Measurements from ENCODE around the gene PIWIL1.

PIWIL1 gene

DNA sequence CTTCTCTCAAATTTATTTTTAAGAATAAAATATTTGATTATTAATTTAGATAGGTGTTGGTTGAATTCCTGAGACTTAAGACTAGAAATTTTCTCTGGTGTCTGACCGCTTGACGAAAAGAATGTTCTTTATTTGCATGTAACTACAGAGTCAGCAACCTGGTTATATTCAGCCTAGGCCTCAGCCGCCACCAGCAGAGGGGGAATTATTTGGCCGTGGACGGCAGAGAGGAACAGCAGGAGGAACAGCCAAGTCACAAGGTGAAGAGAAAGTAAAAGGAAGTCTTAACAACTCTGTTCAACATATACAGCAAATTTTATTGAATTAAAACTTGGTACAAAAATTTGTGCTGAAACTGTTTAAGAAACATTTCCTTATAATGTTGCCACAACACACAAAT is 5.2 kb downstream of the PIWIL1 start:
- no peak for DNase-seq (ENCODE audit: low spot score)
- TF ChIP-seq, protein P1, sequence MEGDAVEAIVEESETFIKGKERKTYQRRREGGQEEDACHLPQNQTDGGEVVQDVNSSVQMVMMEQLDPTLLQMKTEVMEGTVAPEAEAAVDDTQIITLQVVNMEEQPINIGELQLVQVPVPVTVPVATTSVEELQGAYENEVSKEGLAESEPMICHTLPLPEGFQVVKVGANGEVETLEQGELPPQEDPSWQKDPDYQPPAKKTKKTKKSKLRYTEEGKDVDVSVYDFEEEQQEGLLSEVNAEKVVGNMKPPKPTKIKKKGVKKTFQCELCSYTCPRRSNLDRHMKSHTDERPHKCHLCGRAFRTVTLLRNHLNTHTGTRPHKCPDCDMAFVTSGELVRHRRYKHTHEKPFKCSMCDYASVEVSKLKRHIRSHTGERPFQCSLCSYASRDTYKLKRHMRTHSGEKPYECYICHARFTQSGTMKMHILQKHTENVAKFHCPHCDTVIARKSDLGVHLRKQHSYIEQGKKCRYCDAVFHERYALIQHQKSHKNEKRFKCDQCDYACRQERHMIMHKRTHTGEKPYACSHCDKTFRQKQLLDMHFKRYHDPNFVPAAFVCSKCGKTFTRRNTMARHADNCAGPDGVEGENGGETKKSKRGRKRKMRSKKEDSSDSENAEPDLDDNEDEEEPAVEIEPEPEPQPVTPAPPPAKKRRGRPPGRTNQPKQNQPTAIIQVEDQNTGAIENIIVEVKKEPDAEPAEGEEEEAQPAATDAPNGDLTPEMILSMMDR (IDR thresholded peaks at IDR 0.05; ENCODE audit: extremely low read depth, insufficient read depth, missing control alignments): no peak
- in situ Hi-C loops (cut with MboI; ENCODE audit: low pct_unique_long_range_greater_than_20kb, low sequenced_read_pairs, unreplicated experiment): loop anchor here (25.0 kb wide), 1 partner anchor 306 kb away; no protein-coding TSS in a partner anchor

DNA sequence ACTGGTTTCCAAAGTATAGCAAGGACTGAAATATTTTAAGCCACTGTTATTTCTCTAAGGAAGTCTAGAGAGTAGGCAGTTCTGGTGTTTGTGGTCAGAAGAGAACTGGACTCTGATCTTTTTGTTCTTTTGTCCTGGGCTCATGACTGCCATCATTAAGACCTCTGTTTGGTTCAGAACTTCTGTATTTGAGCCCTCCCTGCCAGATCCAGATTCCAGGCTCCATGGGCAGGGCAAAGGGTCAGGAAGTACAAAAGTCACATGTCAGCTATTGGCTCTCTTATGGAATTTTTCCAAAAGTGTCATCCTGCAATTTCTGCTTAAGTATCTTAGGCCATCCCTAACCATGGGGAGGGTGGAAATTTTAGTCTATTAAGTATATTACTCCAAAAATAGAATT is 6.8 kb downstream of the PIWIL1 start:
- no peak for DNase-seq (ENCODE audit: low spot score)
- TF ChIP-seq, protein P1 (IDR thresholded peaks at IDR 0.05; ENCODE audit: extremely low read depth, insufficient read depth, missing control alignments): no peak
- in situ Hi-C loops (cut with MboI; ENCODE audit: low pct_unique_long_range_greater_than_20kb, low sequenced_read_pairs, unreplicated experiment): loop anchor here (25.0 kb wide), 1 partner anchor 307 kb away; no protein-coding TSS in a partner anchor

DNA sequence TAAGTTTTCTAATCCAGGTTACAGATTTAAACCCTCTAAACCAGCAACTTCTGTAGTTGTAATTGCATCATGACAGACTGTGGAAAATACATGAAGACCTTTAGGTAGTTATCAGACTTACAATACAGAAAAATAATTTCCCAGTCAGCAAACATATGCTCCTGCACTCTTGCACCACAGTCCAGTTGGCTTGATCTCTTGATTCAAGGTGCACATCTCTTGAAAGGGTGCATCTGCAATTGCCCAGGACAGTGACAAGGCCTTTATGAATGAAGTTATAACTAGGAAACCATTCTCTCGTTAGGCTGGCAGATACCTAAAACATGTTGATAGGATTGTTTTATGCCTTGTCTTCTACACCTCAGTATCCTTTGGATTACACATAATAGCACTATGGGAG is 7.6 kb downstream of the PIWIL1 start:
- TF ChIP-seq, protein P1 (IDR thresholded peaks at IDR 0.05; ENCODE audit: extremely low read depth, insufficient read depth, missing control alignments): no peak
- in situ Hi-C loops (cut with MboI; ENCODE audit: low pct_unique_long_range_greater_than_20kb, low sequenced_read_pairs, unreplicated experiment): loop anchor here (25.0 kb wide), 1 partner anchor 308 kb away; no protein-coding TSS in a partner anchor
- DNase-seq (ENCODE audit: low spot score): no peak

DNA sequence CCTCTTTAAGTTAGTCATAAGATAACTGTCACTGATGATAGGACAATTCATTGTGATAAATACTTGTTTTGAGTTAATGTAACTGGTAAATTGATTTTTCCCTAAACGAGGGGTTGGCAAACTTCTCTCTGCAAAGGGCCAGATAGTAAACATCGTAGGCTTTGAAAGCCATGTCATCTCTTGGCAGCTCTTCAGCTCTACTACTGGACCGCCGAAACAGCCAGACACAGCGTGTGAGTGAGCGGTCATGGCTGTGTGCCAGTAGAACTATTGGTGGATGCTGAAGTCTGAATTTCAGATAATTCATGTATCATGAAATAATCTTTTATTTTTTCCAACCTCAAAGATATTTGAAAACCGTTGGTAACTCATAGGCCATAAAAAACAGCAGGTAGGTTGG is 9.9 kb downstream of the PIWIL1 start:
- DNase-seq (ENCODE audit: low spot score): no peak
- in situ Hi-C loops (cut with MboI; ENCODE audit: low pct_unique_long_range_greater_than_20kb, low sequenced_read_pairs, unreplicated experiment): loop anchor here (25.0 kb wide), 1 partner anchor 310 kb away; no protein-coding TSS in a partner anchor
- TF ChIP-seq, protein P1 (IDR thresholded peaks at IDR 0.05; ENCODE audit: extremely low read depth, insufficient read depth, missing control alignments): no peak

DNA sequence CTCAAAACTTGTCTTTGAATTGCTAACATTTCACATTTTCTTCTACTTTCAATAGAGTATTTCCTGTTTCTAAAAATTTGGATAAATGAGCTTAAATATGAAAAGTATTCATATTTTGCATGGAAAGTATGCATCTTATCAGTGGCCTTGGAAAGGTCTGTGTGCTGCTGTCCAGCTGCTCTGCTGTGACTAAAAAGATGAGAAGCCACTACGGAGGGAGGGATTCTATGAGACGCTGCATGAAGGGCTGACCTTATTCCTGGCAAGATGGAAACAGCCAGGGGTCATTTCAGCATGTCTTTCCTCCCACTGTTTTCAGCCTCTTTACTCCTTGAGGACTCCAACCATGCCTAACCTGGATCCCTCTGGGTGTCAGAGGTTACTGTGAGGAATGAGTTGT is 13.0 kb downstream of the PIWIL1 start:
- TF ChIP-seq, protein P1 (IDR thresholded peaks at IDR 0.05; ENCODE audit: extremely low read depth, insufficient read depth, missing control alignments): no peak
- in situ Hi-C loops (cut with MboI; ENCODE audit: low pct_unique_long_range_greater_than_20kb, low sequenced_read_pairs, unreplicated experiment): no loop called here
- no peak for DNase-seq (ENCODE audit: low spot score)

DNA sequence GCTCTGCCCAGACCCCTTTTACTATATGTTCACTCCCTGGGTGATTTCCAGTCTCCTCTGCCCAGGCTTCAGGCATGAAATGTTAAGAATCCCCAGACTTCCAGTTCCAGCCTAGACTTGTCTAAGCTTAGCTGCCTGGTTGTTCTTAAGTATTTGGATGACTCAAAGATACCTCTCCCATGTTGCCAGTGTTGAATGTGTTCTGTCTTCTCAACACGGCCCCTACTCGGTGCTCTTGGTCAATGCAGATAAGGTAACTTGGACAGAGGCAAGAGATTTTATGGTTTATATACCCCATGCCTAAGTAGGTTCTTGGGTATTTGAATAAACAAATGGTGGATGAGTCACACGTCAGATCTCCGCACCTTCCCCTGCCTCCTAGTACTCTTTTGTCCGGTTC is 13.6 kb downstream of the PIWIL1 start:
- TF ChIP-seq, protein P1 (IDR thresholded peaks at IDR 0.05; ENCODE audit: extremely low read depth, insufficient read depth, missing control alignments): no peak
- in situ Hi-C loops (cut with MboI; ENCODE audit: low pct_unique_long_range_greater_than_20kb, low sequenced_read_pairs, unreplicated experiment): no loop called here
- no peak for DNase-seq (ENCODE audit: low spot score)

DNA sequence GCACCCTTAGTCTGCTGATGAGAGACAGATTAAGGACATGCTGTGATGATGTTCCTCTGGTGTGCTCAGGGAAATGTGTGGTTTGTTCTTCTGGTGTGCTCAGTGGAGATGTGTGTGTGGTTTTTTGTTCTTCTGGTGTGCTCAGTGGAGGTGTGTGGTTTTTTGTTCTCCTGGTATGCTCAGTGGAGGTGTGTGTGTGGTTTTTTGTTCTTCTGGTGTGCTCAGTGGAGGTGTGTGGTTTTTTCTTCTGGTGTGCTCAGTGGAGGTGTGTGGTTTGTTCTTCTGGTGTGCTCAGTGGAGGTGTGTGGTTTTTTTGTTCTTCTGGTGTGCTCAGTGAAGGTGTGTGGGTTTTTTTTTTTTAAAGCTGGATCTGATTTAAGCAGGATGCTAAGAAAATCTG is 15.4 kb downstream of the PIWIL1 start:
- in situ Hi-C loops (cut with MboI; ENCODE audit: low pct_unique_long_range_greater_than_20kb, low sequenced_read_pairs, unreplicated experiment): no loop called here
- no peak for DNase-seq (ENCODE audit: low spot score)
- TF ChIP-seq, protein P1 (IDR thresholded peaks at IDR 0.05; ENCODE audit: extremely low read depth, insufficient read depth, missing control alignments): no peak

Data from GM13977 (cell line).